DND-41 (cell line): ENCODE data around the gene LRRTM4.

Experiments
- EZH2 ChIP-seq: IDR thresholded peaks from 3 replicates; pipeline ENCODE4 v1.6.1; 2012; ENCODE audit warnings: borderline replicate concordance, low read depth, mild to moderate bottlenecking, moderate library complexity, low read length, inconsistent platforms; ENCODE audit not compliant: severe bottlenecking
- TF ChIP-seq, protein P1 (sequence below): IDR thresholded peaks from 2 replicates; pipeline ENCODE4 v1.5.1; 2012; ENCODE audit warnings: borderline replicate concordance, low read length, moderate library complexity, mild to moderate bottlenecking; ENCODE audit not compliant: poor library complexity, severe bottlenecking; ENCODE audit errors: extremely low read depth

- no peak for TF ChIP-seq EZH2
- TF ChIP-seq, protein P1, sequence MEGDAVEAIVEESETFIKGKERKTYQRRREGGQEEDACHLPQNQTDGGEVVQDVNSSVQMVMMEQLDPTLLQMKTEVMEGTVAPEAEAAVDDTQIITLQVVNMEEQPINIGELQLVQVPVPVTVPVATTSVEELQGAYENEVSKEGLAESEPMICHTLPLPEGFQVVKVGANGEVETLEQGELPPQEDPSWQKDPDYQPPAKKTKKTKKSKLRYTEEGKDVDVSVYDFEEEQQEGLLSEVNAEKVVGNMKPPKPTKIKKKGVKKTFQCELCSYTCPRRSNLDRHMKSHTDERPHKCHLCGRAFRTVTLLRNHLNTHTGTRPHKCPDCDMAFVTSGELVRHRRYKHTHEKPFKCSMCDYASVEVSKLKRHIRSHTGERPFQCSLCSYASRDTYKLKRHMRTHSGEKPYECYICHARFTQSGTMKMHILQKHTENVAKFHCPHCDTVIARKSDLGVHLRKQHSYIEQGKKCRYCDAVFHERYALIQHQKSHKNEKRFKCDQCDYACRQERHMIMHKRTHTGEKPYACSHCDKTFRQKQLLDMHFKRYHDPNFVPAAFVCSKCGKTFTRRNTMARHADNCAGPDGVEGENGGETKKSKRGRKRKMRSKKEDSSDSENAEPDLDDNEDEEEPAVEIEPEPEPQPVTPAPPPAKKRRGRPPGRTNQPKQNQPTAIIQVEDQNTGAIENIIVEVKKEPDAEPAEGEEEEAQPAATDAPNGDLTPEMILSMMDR = no peak
Measured at GRCh38 chr2:77418537-77418936, 103.6 kb downstream of the LRRTM4 start.
